ENCODE data around the gene FHAD1.
"Not testable (repeated sequence)": the region's sequence is repeated elsewhere in the genome, so short reads cannot be mapped to it uniquely, and the experiment has no call there.

The FHAD1 gene

GRCh38 chr1:15305468-15305770 lies 58.4 kb downstream of the FHAD1 start:
- no peak for DNase-seq (ENCODE audit: low spot score)

DNA sequence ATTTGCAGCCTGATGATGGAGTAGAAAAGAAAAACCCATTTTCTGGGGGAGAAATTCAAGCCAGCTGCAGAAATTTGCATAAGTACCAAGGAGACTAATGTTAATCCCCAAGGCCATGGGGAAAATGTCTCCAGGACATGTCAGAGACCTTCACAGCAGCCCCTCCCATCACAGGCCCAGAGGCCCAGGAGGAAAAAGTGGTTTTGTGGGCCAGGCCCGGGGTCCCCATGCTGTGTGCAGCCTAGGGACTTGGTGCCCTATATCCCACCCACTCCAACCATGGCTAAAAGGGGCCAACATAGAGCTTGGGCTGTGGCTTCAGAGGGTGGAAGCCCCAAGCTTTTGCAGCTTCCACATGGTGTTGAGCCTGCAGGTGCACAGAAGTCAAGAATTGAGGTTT lies 59.3 kb downstream of the FHAD1 start:
- DNase-seq (ENCODE audit: low spot score): not testable (repeated sequence)

DNA sequence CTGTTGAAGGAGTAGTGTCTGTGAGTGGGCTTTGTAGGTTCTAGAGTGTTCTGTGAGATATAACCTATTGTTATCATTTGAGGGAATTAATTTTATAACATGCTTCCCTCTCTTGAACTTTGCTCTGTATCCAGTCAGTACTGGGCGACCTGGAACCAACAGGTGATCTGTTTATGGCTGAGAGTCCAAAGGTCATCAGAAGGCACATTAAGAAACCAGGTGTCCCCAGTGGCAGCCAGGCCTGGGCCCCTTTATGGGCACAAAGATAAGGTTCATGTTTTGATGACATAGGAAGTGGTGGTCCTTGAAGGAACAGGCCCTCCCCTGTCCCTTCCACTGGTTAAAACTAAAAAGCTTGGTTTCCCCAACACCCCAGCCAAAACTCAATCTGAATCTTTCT lies 61.1 kb downstream of the FHAD1 start:
- no peak for DNase-seq (ENCODE audit: low spot score)

- DNase-seq (ENCODE audit: low spot score): no peak
Measured at GRCh38 chr1:15308621-15309027, 61.6 kb downstream of the FHAD1 start.

GRCh38 chr1:15309687-15310086 lies 62.7 kb downstream of the FHAD1 start:
- no peak for DNase-seq (ENCODE audit: low spot score)

DNA sequence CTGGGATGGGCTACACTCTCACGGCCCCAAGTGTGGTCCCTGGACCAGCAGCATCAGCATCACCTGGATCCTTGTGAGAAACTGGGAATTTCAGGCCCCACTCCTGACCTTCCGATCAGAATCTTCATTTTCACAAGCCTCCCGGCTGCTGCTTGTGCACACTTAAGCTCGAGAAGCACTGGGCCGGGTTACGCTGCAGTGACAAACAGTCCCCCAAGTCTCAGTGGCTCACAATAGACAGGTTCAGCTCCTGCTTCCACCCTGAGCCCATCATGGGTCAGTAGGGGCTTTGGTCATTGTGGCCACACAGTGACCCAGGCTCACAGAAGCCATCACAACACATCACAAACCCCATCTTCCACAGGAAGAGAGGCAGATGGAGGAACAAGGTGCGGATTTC lies 63.5 kb downstream of the FHAD1 start:
- no peak for DNase-seq (ENCODE audit: low spot score)

GRCh38 chr1:15311122-15311822 lies 64.2 kb downstream of the FHAD1 start:
- no peak for DNase-seq (ENCODE audit: low spot score)

DNA sequence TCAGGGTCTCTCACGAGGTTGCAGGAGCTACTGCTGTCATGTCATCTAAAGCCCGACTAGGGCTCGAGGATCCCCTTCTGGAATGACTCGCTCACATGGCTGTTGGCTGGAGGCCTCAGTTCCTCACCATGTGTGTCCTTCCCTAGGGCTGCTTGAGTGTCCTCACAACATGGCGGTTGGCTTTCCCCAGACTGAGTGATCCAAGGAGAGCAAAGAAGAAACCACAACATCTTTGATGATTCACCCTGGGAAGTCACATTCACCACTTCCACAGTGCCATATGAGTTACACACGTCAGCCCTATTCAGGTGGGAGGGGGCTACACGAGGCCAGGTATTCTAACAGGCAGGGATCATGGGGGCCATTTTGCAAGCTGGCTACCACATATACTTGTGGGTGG lies 64.9 kb downstream of the FHAD1 start:
- no peak for DNase-seq (ENCODE audit: low spot score)

DNA sequence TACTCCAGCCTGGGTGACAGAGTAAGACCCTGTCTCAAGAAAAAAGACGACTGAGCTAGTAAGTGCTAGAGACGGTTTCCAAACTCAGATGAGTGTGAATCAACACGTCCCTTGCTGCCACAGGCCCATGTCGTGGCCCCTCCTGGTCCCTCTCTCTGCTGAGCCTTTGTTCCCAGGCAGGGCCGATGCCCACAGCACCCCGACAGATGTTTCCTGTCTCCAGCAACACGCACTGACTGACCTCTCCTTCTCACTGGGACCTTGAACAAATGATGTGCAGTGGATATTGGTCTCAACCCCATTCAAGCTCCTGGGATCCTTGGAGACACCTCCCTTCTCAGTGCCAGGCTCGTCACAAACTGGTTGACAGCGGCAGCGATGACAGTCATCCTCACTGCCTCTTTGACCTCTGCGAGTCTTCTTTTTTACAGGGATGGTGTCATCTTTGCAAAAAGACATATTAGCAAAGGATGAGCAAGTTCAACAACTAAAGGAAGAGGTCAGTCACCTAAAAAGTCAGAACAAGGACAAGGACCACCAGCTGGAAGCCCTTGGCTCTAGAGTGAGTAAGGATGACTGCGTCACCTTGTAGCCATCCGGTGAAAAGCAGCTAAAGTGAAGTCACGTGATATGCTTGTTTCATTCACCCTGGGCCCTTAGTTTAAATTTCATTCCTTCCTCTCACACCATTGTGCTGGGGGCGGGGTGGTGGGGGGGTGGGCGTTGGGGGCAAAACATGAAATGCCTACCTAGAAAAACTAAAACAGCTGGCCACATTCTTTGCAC lies 65.8 kb downstream of the FHAD1 start:
- DNase-seq (ENCODE audit: low spot score): no peak

- no peak for DNase-seq (ENCODE audit: low spot score)
Measured at GRCh38 chr1:15314328-15315281, 67.6 kb downstream of the FHAD1 start.

GRCh38 chr1:15315815-15316214 lies 68.8 kb downstream of the FHAD1 start:
- no peak for DNase-seq (ENCODE audit: low spot score)

DNA sequence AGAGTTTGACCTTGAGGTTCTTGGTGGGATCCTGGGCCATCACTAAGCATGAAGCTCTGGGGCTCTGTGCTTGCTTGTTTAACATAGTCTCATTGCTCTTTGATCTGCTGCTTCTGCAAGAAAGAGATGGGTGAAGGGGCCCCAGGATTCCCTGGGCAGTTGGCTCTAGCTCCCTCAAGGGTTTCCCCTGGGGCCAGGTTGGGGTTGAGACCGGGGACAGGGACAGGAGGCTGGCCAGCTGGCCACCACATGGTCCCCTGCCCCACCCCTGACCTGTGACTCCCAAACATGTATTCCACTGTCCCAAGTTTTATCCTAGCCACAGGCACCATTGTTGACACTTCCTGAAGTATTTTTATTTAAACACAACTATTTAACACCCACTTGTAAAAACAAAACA lies 69.5 kb downstream of the FHAD1 start:
- no peak for DNase-seq (ENCODE audit: low spot score)

GRCh38 chr1:15320267-15320666 lies 73.2 kb downstream of the FHAD1 start:
- no peak for DNase-seq (ENCODE audit: low spot score)

DNA sequence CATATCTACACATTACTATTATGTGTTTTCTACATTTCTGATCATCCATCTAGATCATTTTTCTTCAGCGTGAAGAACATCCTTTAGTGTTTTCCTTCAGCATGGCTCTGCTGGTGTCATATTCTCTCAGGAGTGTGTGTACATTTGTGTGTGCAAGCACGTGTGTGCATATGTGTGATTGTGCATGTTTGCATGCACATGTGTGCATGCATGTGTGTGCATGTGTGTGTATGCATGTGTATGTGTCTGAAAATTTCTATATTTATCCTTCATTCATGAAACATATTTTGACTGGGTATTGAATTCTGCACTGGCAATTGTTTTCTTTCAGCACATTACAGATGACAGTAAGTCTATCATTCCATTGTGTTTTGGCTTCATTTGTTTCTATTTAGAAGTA lies 74.6 kb downstream of the FHAD1 start:
- DNase-seq (ENCODE audit: low spot score): no peak

- no peak for DNase-seq (ENCODE audit: low spot score)
Measured at GRCh38 chr1:15322648-15323350, 75.8 kb downstream of the FHAD1 start.

- peak; percentile 72 for DNase-seq (ENCODE audit: low spot score)
Measured at GRCh38 chr1:15323351-15323988, 76.4 kb downstream of the FHAD1 start.

DNA sequence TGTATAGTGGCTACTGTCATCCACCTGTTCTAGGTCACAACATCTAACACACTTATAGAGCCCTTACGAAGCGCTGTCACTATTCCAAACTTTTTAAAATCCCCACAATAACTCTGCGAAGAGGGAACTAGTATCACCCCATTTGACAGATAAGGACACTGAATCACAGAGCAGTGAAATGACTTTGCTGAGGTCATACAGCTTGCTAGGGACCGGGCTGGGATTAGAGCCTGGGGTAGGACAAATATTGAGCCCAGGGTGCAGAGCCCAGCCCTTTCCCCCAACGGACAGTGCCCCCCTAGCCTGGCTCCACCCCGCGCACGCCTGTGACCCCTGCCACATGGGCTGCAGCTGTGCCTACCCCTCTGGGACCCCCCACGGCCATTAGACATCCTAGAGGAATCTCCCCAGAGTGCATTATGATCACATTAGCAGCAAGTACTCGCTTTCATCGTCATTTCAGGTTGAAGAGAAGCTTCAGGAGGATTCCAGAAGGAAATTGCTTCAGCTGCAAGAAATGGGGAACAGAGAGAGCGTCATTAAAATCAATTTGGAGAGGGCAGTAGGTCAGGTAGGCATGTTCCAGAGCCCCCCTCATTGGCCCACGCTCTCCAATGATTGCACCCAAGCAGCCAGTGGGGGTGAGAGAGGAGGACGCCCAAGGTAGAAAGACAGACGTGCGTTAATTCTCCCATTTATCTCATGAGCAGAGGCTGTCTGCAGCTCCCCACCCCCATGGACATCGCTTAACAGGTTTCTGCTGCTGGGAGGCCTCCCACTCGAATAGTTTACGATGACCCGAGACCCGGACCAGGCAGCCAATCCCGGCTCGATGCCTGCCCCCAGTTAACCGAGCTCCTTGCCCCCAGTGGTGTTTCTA lies 77.2 kb downstream of the FHAD1 start:
- DNase-seq (ENCODE audit: low spot score): no peak

GRCh38 chr1:15324869-15325335 lies 77.9 kb downstream of the FHAD1 start:
- DNase-seq (ENCODE audit: low spot score): no peak

DNA sequence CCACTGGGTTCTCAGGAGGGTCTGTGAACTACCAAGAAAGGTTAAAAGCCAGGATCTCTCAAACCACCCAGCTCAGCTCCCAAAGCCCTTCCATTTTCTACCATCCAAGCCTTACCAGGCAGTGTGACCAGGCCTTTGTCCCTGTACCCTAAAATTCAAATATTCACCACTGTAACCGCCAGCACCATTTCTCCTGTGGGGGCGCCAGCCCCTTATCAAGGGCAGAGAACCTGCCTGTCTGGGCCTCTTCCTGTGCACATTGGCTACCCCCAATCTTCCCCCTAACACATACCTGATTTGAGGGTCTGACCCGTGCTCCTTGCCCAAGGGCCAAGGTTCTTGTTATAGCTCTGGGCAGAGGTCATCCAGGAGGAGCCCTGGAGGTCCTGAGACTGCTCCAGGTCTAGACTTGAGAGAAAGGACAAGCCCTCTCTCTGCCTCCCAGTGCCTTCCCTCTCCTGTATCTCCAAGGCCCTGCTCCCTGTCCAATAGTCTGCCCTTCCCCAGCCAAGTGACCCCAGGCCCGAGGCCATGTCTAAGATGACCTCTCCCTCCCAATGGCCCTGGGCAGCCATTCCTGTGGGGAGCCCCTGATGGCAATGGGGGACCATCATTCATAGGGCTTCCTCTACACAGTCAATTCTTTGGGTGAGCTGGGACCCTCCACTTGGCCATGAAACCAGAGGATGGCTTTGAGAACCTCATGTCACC lies 78.5 kb downstream of the FHAD1 start:
- no peak for DNase-seq (ENCODE audit: low spot score)

Measured in AG08395 (cell line).